ENCODE data around the gene MTMR1. TPM values are rescaled to one million over a fixed set of nuclear protein-coding genes. Genes with fewer than 3 reads are reported as not detected.

The MTMR1 gene
- total RNA-seq, 1 donor from 2014 or later: 21.3 TPM

- no peak overlapping the region for H3K4me3 Mint-ChIP-seq (ENCODE audit: unreplicated experiment)
- H3K27ac Mint-ChIP-seq (ENCODE audit: unreplicated experiment): peak overlapping the region; percentile 37
- H3K9me3 Mint-ChIP-seq (ENCODE audit: low read depth): peaks cover 16% of the 10 kb centered on the region
- no peak for DNase-seq (ENCODE audit: low spot score)
- H3K27me3 Mint-ChIP-seq (ENCODE audit: low read depth): no peaks in the 10 kb centered on the region
- peaks cover 27% of the 10 kb centered on the region for H3K4me1 Mint-ChIP-seq (ENCODE audit: low read depth)
- TF ChIP-seq, protein P1, sequence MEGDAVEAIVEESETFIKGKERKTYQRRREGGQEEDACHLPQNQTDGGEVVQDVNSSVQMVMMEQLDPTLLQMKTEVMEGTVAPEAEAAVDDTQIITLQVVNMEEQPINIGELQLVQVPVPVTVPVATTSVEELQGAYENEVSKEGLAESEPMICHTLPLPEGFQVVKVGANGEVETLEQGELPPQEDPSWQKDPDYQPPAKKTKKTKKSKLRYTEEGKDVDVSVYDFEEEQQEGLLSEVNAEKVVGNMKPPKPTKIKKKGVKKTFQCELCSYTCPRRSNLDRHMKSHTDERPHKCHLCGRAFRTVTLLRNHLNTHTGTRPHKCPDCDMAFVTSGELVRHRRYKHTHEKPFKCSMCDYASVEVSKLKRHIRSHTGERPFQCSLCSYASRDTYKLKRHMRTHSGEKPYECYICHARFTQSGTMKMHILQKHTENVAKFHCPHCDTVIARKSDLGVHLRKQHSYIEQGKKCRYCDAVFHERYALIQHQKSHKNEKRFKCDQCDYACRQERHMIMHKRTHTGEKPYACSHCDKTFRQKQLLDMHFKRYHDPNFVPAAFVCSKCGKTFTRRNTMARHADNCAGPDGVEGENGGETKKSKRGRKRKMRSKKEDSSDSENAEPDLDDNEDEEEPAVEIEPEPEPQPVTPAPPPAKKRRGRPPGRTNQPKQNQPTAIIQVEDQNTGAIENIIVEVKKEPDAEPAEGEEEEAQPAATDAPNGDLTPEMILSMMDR (IDR thresholded peaks at IDR 0.05): no peak
- H3K36me3 Mint-ChIP-seq (ENCODE audit: low read depth): no peaks in the 10 kb centered on the region
These were observed 3.1 kb upstream of the MTMR1 start for GRCh38 chrX:150690126-150690525.

DNA sequence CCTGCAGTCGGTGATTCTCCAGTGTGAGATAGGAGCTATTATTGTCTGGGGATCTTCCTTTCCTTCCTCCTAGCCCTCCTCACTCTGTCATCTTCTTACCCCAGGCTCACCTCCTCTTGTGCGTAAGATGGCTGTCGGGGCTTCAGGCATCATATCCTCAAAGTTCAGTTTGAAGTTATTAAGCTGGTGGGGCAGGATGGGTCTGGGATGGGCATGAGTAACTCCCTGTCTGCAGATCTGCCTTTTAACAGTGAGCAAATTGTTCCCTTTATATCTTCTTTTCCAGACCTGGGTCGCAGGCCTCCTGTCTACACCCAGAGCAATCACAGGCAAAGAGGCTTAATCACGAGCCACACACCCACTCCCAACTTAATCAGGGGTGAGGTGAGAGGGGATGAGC, 900 bp upstream of the MTMR1 start:
- TF ChIP-seq, protein P1 (IDR thresholded peaks at IDR 0.05): no peak
- Mint-ChIP-seq H3K27ac (ENCODE audit: unreplicated experiment) (peak overlapping the region; percentile 82), H3K27me3 (ENCODE audit: low read depth) (no peaks in the 10 kb centered on the region), H3K4me1 (ENCODE audit: low read depth) (peaks cover 41% of the 10 kb centered on the region), H3K9me3 (ENCODE audit: low read depth) (peaks cover 16% of the 10 kb centered on the region), H3K4me3 (ENCODE audit: unreplicated experiment) (peak overlapping the region; percentile 69), H3K36me3 (ENCODE audit: low read depth) (no peaks in the 10 kb centered on the region)
- no peak for DNase-seq (ENCODE audit: low spot score)

DNA sequence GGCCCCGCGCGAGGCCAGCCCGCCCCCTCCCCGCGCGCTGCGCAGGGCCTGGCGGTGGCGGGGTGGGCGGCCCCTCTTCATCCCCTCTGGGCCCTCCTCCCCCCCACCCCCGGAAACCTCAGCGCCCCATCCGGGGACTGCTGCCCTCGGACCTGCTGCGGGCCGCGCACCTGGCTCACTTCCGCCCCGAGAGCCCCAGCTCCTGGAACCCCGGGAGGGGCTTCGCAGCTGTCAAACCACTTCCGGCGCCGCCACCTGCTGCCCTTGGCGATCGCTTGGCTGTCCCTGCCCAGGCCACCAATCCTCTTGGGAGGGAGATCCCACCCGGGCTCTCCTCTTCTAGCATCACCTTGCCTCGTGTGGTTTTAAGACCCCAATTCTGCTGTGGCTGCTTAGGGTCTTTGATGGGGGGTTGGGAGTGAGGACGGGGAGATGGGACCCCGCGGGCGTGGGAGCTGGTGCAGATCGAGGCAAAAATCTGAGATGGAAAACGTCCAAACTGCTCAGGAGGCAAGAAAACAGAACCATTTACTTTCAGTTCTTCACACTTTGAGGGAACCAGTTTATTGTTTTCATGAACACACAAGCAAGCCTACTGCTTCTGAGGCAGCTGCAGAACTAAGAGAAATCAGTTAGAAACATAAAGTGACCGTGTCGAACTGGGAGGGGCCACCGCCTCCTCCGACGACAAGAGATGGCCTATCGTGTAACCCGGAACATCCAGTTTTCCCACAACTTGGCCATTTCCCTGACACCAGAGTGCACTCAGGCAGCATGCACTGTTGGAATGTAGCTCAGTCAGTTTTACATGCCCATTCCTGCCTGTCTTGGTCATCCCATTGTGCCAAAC, 754 bp downstream of the MTMR1 start:
- Mint-ChIP-seq H3K9me3 (ENCODE audit: low read depth) (peaks cover 12% of the 10 kb centered on the region), H3K4me1 (ENCODE audit: low read depth) (peaks cover 39% of the 10 kb centered on the region), H3K4me3 (ENCODE audit: unreplicated experiment) (peak overlapping the region; percentile 81), H3K27ac (ENCODE audit: unreplicated experiment) (peak overlapping the region; percentile 92), H3K27me3 (ENCODE audit: low read depth) (no peaks in the 10 kb centered on the region), H3K36me3 (ENCODE audit: low read depth) (no peaks in the 10 kb centered on the region)
- no peak for DNase-seq (ENCODE audit: low spot score)
- TF ChIP-seq, protein P1 (IDR thresholded peaks at IDR 0.05): no peak

- peaks cover 36% of the 10 kb centered on the region for H3K4me1 Mint-ChIP-seq (ENCODE audit: low read depth)
- no peak overlapping the region for H3K4me3 Mint-ChIP-seq (ENCODE audit: unreplicated experiment)
- DNase-seq (ENCODE audit: low spot score): no peak
- TF ChIP-seq, protein P1 (IDR thresholded peaks at IDR 0.05): no peak
- H3K27me3 Mint-ChIP-seq (ENCODE audit: low read depth): no peaks in the 10 kb centered on the region
- no peaks in the 10 kb centered on the region for H3K36me3 Mint-ChIP-seq (ENCODE audit: low read depth)
- H3K9me3 Mint-ChIP-seq (ENCODE audit: low read depth): peaks cover 12% of the 10 kb centered on the region
- H3K27ac Mint-ChIP-seq (ENCODE audit: unreplicated experiment): peak overlapping the region; percentile 46
These were observed 1.7 kb downstream of the MTMR1 start for GRCh38 chrX:150694738-150695410.

GRCh38 chrX:150696331-150696730, 3.1 kb downstream of the MTMR1 start:
- TF ChIP-seq, protein P1 (IDR thresholded peaks at IDR 0.05): no peak
- peaks cover 39% of the 10 kb centered on the region for H3K4me1 Mint-ChIP-seq (ENCODE audit: low read depth)
- H3K27ac Mint-ChIP-seq (ENCODE audit: unreplicated experiment): peak overlapping the region; percentile 57
- no peak overlapping the region for H3K4me3 Mint-ChIP-seq (ENCODE audit: unreplicated experiment)
- no peaks in the 10 kb centered on the region for H3K27me3 Mint-ChIP-seq (ENCODE audit: low read depth)
- DNase-seq (ENCODE audit: low spot score): no peak
- peaks cover 4% of the 10 kb centered on the region for H3K9me3 Mint-ChIP-seq (ENCODE audit: low read depth)
- H3K36me3 Mint-ChIP-seq (ENCODE audit: low read depth): no peaks in the 10 kb centered on the region
